ENCODE measurements around the gene SELENON.
"Not testable (repeated sequence)": the region's sequence is repeated elsewhere in the genome, so short reads cannot be mapped to it uniquely, and the experiment has no call there.

Gene SELENON

DNA sequence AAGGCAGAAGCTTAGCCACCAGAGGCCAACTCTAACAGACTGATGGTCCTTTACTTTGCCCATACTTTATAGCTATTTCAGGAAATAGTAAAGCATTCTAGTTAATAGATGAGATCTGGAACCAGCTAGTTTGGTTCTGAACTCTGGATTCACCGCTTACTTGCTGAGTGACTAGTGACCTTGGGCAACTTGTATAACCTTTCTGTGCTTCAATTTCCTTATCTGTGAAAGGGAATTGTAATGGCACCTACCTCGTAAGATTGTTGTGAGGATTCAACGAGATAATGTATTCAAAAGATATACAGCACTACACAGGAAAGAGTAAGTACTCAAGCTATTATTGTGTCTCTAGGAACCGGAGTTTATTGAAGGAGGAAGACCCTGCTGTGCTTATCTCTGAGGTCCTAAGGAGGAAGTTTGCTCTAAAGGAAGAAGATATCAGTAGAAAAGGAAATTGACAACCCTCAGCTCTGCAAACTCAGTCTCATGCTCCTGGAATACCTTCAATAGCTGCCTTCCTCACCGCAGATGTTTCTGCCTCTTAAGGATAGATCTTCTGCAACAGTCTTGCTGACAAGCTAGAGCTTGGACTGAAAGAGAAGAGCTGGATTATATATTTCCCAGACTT is 31.7 kb downstream of the SELENON start:
- DNase-seq (ENCODE audit: low read depth in 2 of 2), result no peak

- DNase-seq (ENCODE audit: low read depth in 2 of 2), result no peak
Measured at GRCh38 chr1:25832336-25833037, 32.5 kb downstream of the SELENON start.

- DNase-seq (ENCODE audit: low read depth in 2 of 2), result no peak
Measured at GRCh38 chr1:25833158-25833557, 33.2 kb downstream of the SELENON start.

GRCh38 chr1:25834894-25835293 is 34.9 kb downstream of the SELENON start:
- no peak for DNase-seq (ENCODE audit: low read depth in 2 of 2)

DNA sequence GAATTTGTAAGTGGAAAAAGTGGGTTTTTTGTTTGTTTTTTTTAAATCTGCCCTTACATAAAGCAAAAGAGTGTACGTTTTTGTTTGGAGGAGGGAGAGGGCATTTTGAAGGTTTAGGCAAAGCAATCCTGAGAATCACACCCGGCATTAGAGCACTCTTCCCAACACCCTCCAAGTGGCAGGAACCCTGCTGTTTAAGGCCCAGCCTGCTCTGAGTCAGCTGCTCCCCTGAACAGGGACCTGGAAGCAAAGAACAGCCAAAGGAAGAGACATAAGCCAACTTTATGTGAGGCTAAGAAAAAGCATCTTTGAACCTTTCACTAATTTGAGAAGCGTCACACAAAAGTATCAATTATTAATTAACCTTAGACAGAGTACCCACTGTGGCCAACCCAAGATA is 36.7 kb downstream of the SELENON start:
- no peak for DNase-seq (ENCODE audit: low read depth in 2 of 2)

DNA sequence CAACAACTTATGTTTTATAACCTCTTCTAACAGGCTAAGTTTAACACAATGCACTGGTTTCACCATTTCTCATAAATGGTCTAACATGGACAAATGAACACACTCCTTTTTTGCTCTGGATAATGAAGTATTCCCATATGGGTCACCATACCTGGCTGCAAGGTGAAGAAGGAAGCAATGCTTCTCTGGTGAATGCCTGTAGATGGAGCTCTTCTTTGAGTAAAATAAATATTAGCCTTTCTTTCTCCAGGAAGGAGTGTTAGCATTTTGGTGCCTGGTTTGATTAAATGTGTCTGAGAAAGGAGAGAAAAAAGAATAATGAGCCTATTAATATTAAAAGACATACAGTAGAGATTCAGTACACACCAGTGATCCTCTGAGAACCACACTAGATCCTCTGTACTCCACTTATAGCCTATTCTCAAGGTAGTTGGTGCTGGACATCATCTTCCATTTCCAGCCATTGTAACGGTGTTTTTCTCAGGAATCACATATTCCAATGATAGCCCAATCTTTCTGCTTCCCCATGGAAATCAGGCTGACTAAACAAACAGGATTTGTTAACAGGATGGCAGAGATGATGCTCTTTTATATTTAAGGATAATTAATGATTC is 37.4 kb downstream of the SELENON start:
- DNase-seq (ENCODE audit: low read depth in 2 of 2), result no peak

GRCh38 chr1:25839808-25840207 is 39.8 kb downstream of the SELENON start:
- DNase-seq (ENCODE audit: low read depth in 2 of 2), result not testable (repeated sequence)

- DNase-seq (ENCODE audit: low read depth in 2 of 2), result no peak
Measured at GRCh38 chr1:25843483-25843882, 43.5 kb downstream of the SELENON start.

- DNase-seq (ENCODE audit: low read depth in 2 of 2), result no peak
Measured at GRCh38 chr1:25844536-25845337, 44.7 kb downstream of the SELENON start.

GRCh38 chr1:25845664-25846063 is 45.7 kb downstream of the SELENON start:
- no peak for DNase-seq (ENCODE audit: low read depth in 2 of 2)

- no peak for DNase-seq (ENCODE audit: low read depth in 2 of 2)
Measured at GRCh38 chr1:25847929-25848328, 47.9 kb downstream of the SELENON start.

DNA sequence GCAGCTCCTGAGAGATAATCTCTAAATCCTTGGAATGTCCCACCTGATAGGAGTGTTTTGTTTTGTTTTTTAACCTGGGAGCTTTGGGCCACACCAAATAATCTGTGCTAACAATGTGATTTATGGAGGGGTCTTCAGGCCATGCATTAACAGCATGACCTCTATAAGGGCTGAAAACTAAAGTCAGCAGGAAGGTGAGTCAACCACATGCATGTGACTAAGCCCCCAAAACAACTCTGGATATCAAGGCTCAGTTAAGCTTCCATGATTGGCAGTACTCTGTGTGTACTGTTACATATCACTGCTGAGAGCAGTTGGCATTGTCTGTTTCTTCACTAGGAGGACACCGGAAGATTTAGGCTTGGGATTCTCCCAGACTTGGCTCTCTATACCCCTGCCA is 48.5 kb downstream of the SELENON start:
- no peak for DNase-seq (ENCODE audit: low read depth in 2 of 2)

GRCh38 chr1:25854554-25854953 is 54.6 kb downstream of the SELENON start:
- no peak for DNase-seq (ENCODE audit: low read depth in 2 of 2)

DNA sequence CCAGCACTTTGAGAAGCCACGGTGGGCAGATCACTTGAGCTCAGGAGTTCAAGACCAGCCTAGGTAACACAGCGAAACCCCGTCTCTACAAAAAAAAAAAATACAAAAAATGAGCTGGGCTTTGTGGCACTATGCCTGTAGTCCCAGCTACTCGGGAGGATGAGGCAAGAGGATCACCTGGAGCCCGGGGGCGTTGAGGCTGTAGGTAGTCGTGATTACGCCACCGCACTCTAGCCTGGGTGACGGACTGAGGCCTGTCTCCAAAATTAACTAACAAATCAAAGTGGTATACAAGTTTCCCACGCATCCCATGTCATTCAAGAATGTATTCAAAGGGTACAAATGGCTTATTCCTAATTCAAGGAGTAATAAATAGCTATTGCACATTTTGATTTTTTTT is 56.9 kb downstream of the SELENON start:
- no peak for DNase-seq (ENCODE audit: low read depth in 2 of 2)

GRCh38 chr1:25858494-25858893 is 58.5 kb downstream of the SELENON start:
- no peak for DNase-seq (ENCODE audit: low read depth in 2 of 2)

DNA sequence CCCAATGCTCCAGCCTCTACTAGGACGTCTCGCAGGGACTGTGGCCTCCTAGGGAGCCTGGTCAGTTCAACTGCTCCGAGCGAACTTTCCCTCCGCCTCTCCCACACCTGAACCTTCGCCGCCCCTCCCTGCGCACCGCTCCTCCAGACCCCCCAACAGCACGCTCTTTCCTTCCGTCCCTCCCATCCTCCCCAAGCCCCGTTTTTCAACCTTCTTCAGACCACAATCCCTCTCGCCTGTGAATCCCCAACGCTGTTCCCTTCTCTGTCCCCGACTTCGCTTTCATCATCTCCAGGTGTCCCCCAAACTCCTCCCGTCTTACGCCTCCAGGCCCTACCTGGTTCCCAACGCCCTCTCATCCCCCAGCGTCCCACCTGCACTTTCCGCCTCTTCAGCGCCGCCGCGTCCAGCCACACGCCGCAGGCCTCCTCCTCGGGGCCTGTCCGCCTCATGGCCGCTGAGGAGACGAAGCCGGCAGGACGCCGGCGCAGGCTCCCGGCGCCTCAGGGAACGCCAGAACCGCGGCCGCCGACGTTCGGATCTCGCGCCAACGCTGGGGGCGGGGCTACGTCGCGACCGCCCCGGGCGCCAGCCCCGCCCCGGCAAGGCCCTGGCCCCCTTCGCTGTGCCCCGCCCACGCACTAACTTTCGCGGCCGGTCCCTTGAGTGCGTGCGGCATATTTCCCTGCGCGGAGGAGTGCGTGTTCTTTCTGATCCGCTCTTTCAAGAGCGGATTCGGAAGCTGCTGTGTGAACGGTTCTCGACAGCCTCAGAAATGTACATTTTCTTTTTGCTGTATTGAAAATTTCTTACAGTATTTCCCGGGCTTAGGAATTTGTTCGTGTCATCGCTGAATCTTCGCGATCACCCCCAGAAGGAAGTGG is 59.2 kb downstream of the SELENON start, which contains the start of gene AUNIP:
TSS of gene AUNIP (minus strand) at position 552 of the 884 bp plus-strand sequence. CDS start at position 452, 100 bp downstream.
- peak; percentile 76 to 88 for DNase-seq (ENCODE audit: low read depth in 2 of 2)

- no peak for DNase-seq (ENCODE audit: low read depth in 2 of 2)
Measured at GRCh38 chr1:25861316-25862286, 61.6 kb downstream of the SELENON start.

DNA sequence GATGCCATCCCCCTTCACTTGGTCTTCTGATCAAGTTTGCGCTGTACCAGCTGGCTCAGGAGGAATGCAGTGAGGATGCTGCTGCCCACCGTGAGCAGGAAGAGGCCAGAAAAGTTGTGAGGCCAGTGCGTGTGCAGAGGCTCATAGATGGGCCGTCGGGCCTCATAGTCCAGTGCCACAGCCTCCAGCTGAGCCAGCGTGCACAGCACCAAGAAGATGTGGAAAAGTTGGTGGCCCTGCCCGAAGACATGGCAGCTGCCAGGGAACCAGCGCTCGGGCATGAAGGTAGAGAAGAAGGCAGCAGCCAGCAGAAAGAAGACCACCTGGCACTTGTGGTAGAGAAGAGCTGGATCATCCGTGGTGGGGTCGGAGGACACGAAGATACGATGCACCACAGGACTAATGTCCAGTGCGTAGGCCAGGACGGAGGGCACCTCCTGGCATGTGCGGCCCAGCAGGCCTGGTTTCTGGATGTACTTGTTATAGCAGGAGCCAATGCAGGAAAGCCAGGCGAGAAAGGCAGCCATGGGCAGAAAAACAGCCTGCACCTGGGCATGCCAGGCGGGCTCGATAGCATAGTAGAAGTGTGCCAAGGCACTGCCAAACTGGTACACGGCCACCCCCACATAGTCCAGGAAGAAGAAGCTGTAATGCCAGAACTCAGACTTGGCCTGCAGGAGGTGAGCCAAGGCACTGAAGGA is 62.9 kb downstream of the SELENON start:
- no peak for DNase-seq (ENCODE audit: low read depth in 2 of 2)

GRCh38 chr1:25863486-25864262 is 63.7 kb downstream of the SELENON start:
- DNase-seq (ENCODE audit: low read depth in 2 of 2), result no peak
